HEK293 (cell line): ENCODE results near the gene ZNF579.

Experiments used
- CTCF ChIP-seq: fragments of 450-650 bp; formaldehyde crosslinking; IDR thresholded peaks from 2 replicates; pipeline ENCODE4 v1.5.1; 2016; ENCODE audit warnings: missing biosample characterization, missing genetic modification characterization
- ZEB2 ChIP-seq: fragments of 450-650 bp; formaldehyde crosslinking; IDR thresholded peaks from 2 replicates; pipeline ENCODE4 v1.5.1; 2016; ENCODE audit warnings: missing biosample characterization, missing genetic modification characterization
- TF ChIP-seq, protein P1 (sequence below): fragments of 450-650 bp; IDR thresholded peaks from 2 replicates; pipeline ENCODE4 v1.5.1; 2018; ENCODE audit warnings: missing biosample characterization, mild to moderate bottlenecking, missing genetic modification characterization

GRCh38 chr19:55602104-55603001 is 21.7 kb upstream of the ZNF579 start:
- TF ChIP-seq CTCF (tag by site-specific recombination) (no peak), ZEB2 (no peak)
- TF ChIP-seq, protein P1, sequence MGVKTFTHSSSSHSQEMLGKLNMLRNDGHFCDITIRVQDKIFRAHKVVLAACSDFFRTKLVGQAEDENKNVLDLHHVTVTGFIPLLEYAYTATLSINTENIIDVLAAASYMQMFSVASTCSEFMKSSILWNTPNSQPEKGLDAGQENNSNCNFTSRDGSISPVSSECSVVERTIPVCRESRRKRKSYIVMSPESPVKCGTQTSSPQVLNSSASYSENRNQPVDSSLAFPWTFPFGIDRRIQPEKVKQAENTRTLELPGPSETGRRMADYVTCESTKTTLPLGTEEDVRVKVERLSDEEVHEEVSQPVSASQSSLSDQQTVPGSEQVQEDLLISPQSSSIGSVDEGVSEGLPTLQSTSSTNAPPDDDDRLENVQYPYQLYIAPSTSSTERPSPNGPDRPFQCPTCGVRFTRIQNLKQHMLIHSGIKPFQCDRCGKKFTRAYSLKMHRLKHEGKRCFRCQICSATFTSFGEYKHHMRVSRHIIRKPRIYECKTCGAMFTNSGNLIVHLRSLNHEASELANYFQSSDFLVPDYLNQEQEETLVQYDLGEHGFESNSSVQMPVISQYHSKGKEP (tag by site-specific recombination) = no peak
